Body of pancreas (tissue), 4 donors: ENCODE data around the gene COQ6. TPM values are rescaled to one million over a fixed set of nuclear protein-coding genes. Genes with fewer than 3 reads are reported as not detected.
A peak's percentile ranks its signal among the peaks of the same experiment; 100 is the strongest.

Source experiments
- ATAC-seq: fragments of 150-250 bp; one replicate; pipeline ENCODE4 v1.9.1; 2016
- DNase-seq, 4 donors: peaks; one replicate each; pipeline ENCODE4 v3.0.0-alpha.2; 2019
- H3K27ac ChIP-seq, 4 donors: fragments of 200-600 bp; sonication (generic); 1 replicate in 3 of 4; 2 replicates in 1 of 4; pipeline versions ENCODE4 v1.5.1 to v1.6.1; 2016 to 2019; ENCODE audit warnings: mild to moderate bottlenecking in 1 of 4, mixed read lengths in 1 of 4, moderate library complexity in 1 of 4
- H3K27me3 ChIP-seq, 2 donors: fragments of 200-600 bp; sonication (generic); one replicate each; pipeline ENCODE4 v1.6.0; 2016; ENCODE audit warnings: mild to moderate bottlenecking in 1 of 2
- H3K36me3 ChIP-seq, 2 donors: fragments of 200-600 bp; sonication (generic); replicated peaks in 1 of 2; 2 replicates each; pipeline ENCODE4 v1.5.1; 2016; ENCODE audit warnings: low read depth in 2 of 2; ENCODE audit not compliant: insufficient read depth in 1 of 2
- H3K4me1 ChIP-seq: fragments of 200-600 bp; sonication (generic); one replicate; pipeline ENCODE4 v1.6.0; 2016
- H3K4me3 ChIP-seq, 2 donors: fragments of 200-600 bp; sonication (generic); 1 replicate in 1 of 2; 2 replicates in 1 of 2; pipeline ENCODE4 v1.5.1; 2016 to 2019
- H3K9me3 ChIP-seq, 3 donors: fragments of 200-600 bp; sonication (generic); 1 replicate in 2 of 3; 2 replicates in 1 of 3; pipeline ENCODE4 v1.5.1; 2016
- POLR2A ChIP-seq, 3 donors: fragments of 450-650 bp; IDR thresholded peaks; one replicate each; pipeline ENCODE4 v1.6.1; 2016; ENCODE audit warnings: antibody characterized with exemption in 3 of 3, mild to moderate bottlenecking in 2 of 3
- WGBS, 2 donors: methylation state at CpG; one replicate each; pipeline ENCODE4 v1.1.5; 2017; 5-methylcytosine and 5-hydroxymethylcytosine counted together
- intact Hi-C: fragments of 100-400 bp; cut with DNase I; formaldehyde crosslinking; loops from one replicate; pipeline ENCODE4 v1.15.1; 2023
- total RNA-seq, 2 donors: library from RNA; depleted of rRNA; stranded (reverse); fragments of >200 nt; gene quantifications; one replicate each; pipeline ENCODE4 v1.1.0, GENCODE V29; 2016
- TF ChIP-seq, protein P1 (sequence below), 7 experiments: fragments of 450-650 bp in 4 of 7; fragments of 200-600 bp in 3 of 7; sonication (generic) in 3 of 7; IDR thresholded peaks; one replicate each; pipeline ENCODE4 v1.5.1; 2016 to 2019; ENCODE audit warnings: antibody characterized with exemption in 7 of 7

Gene COQ6
- total RNA-seq, 2 donors from 2014 or later = 9.6 to 29.3 TPM

DNA sequence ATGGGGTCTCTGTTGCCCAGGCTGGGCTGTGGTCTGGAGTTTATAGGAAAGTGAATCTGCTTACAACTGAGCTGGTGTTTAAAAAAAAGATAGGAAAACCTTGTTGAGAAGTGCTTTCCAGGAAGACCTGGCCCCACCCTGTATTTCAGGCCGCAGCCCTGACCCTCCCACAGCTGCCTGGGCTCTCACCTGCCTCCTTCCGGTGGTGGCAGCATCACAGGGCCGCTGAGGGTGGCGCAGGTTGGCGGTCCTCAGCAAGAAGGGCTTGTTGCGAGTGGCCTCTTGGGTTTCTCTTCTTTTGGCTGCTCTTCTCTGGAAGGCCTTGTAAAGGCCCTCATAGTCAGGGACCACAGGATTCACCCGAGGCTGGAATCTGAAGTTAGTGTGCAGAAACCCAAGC is 7.9 kb upstream of the COQ6 start:
- ATAC-seq (no peak), DNase-seq (no peak)
- no peak overlapping the region for H3K27ac ChIP-seq
- no peak overlapping the region for H3K4me3 ChIP-seq
- no peaks in the 10 kb centered on the region for H3K36me3 ChIP-seq
- 88 to 100% methylated on average over 1 to 7 of the region's 7 CpGs for WGBS, 2 donors
- no peaks in the 10 kb centered on the region for H3K27me3 ChIP-seq
- H3K4me1 ChIP-seq = peaks cover 22% of the 10 kb centered on the region
- intact Hi-C loops = no loop called here
- TF ChIP-seq, protein P1, sequence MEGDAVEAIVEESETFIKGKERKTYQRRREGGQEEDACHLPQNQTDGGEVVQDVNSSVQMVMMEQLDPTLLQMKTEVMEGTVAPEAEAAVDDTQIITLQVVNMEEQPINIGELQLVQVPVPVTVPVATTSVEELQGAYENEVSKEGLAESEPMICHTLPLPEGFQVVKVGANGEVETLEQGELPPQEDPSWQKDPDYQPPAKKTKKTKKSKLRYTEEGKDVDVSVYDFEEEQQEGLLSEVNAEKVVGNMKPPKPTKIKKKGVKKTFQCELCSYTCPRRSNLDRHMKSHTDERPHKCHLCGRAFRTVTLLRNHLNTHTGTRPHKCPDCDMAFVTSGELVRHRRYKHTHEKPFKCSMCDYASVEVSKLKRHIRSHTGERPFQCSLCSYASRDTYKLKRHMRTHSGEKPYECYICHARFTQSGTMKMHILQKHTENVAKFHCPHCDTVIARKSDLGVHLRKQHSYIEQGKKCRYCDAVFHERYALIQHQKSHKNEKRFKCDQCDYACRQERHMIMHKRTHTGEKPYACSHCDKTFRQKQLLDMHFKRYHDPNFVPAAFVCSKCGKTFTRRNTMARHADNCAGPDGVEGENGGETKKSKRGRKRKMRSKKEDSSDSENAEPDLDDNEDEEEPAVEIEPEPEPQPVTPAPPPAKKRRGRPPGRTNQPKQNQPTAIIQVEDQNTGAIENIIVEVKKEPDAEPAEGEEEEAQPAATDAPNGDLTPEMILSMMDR (IDR thresholded peaks at IDR 0.05) = no peak
- TF ChIP-seq POLR2A (IDR thresholded peaks at IDR 0.05) = no peak
- no peaks in the 10 kb centered on the region for H3K9me3 ChIP-seq

DNA sequence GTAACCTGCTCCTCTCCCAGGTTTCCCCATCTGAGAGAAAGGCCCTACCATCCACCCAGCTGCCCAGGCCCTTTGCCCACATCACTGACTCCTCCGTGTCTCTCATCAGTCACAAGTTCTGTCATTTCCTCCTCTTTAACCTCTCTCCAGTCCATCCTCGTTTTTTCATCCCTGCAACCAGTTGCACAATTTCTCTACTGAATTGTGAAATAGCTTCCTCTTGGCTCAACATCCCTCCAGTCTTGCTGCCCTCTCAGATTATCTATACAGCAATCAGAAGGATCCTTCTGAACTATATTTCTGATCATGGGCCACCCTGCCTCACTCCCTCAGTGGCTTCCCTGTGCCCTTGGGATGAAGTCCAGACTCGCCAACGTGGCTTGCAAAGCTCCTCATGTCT is 7.0 kb upstream of the COQ6 start:
- Histone ChIP-seq H3K27me3 (no peaks in the 10 kb centered on the region), H3K4me1 (peaks cover 22% of the 10 kb centered on the region), H3K9me3 (no peaks in the 10 kb centered on the region), H3K4me3 (no peak overlapping the region), H3K36me3 (no peaks in the 10 kb centered on the region), H3K27ac (no peak overlapping the region)
- 47 to 64% methylated on average over 4 of the region's 4 CpGs for WGBS, 2 donors
- peak in 1 of 4 donors; percentile 50 for DNase-seq
- ATAC-seq = no peak
- intact Hi-C loops = no loop called here
- TF ChIP-seq, protein P1 (IDR thresholded peaks at IDR 0.05) = no peak
- no peak for TF ChIP-seq POLR2A (IDR thresholded peaks at IDR 0.05)

DNA sequence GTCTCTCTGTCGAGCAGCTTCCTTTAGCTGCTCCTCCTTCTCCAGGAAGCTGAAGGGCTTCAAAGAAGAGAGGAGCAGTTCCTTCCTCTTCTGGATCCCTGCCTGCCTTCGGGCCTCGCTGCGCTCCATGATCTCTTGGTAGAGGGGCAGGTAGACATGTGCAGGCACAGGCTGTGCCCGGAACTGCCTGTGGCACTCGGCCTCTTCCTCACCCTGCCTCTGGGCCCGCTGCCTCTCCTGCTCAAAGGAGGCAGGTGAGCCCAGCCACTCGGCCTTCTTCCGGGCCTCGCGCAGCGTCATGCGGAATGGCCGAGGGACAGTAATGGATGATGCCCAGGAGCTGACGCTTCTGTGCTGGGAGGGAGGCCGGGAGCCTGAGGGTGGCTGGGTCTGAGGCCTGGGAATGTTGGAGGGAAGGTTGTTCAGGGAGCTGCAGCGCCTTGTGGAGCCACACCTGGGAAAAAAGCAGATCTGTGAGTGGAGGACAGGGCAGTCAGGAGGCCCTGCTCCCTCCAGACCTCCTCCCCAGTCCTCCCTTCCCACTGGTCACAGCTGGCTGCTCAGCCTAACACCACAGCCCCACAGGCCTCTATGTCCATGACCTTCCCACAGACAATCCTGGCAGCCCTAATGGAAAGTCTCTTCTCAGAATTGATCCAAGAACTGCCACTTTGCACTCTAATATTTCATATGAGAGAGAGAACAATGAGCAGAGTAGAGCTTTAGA is 5.5 kb upstream of the COQ6 start:
- Histone ChIP-seq H3K9me3 (no peaks in the 10 kb centered on the region), H3K4me1 (peaks cover 22% of the 10 kb centered on the region), H3K27ac (peak overlapping the region in 2 of 4 donors; percentile 46 to 70), H3K36me3 (no peaks in the 10 kb centered on the region), H3K4me3 (no peak overlapping the region), H3K27me3 (no peaks in the 10 kb centered on the region)
- ATAC-seq = peak; percentile 34
- TF ChIP-seq, protein P1 (IDR thresholded peaks at IDR 0.05) = no peak
- TF ChIP-seq POLR2A (IDR thresholded peaks at IDR 0.05) = no peak
- intact Hi-C loops = no loop called here
- 64 to 68% methylated on average over 16 to 17 of the region's 17 CpGs for WGBS, 2 donors
- peak; percentile 26 to 47 (median 36) for DNase-seq

DNA sequence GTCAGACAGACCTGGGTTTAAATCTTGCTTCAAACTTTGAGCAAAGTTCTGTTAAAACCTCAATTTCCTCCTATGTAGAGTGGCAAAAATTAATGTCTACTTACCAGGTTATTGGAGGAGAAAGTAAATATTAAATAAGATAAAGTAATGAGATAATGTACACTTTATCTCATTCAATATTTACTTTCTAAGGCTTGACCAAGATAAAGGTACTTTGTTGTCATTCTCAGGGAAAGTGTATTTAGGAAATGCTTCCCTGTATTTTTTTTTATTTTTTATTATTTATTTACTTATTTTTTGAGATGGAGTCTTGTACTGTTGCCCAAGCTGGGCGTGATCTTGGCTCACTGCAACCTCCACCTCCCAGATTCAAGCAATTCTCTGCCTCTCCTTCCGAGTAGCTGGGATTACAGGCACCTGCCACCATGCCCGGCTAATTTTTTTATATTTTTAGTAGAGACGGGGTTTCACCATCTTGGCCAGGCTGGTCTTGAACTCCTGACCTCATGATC is 4.9 kb upstream of the COQ6 start:
- 13 to 17% methylated on average over 4 of the region's 4 CpGs for WGBS, 2 donors
- H3K4me3 ChIP-seq = no peak overlapping the region
- no peaks in the 10 kb centered on the region for H3K9me3 ChIP-seq
- H3K36me3 ChIP-seq = no peaks in the 10 kb centered on the region
- intact Hi-C loops = no loop called here
- H3K27me3 ChIP-seq = no peaks in the 10 kb centered on the region
- H3K27ac ChIP-seq = peak overlapping the region in 2 of 4 donors; percentile 46 to 70
- TF ChIP-seq, protein P1 (IDR thresholded peaks at IDR 0.05) = no peak
- TF ChIP-seq POLR2A (IDR thresholded peaks at IDR 0.05) = no peak
- ATAC-seq (peak; percentile 38), DNase-seq (peak; percentile 46 to 75 (median 66))
- peaks cover 22% of the 10 kb centered on the region for H3K4me1 ChIP-seq

DNA sequence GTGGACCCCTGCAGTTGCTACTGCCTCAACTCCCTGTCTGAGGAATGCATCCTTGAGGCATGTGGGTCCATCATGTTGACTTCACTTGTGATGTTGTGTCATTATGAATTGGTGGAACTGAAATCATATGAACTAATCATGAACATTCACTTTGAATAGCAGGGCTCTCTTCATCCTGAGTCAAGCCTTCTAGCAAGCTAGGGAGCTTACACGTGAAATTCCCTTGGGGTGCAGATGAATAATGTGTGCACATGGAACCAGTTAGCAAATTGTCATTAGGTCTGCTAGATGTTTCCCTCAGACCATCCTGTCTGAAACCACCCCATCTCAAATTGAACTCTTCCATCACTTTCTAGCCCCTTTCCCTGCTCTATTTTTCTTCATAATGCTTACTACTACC is 3.6 kb downstream of the COQ6 start:
- DNase-seq (no peak), ATAC-seq (no peak)
- Histone ChIP-seq H3K27me3 (no peaks in the 10 kb centered on the region), H3K27ac (no peak overlapping the region), H3K4me1 (peaks cover 6% of the 10 kb centered on the region), H3K4me3 (no peak overlapping the region), H3K36me3 (peaks cover 0 to 10% of the 10 kb centered on the region in 2 donors), H3K9me3 (no peaks in the 10 kb centered on the region)
- intact Hi-C loops = no loop called here
- WGBS, 2 donors = 75 to 93% methylated on average over 1 of the region's 1 CpG
- TF ChIP-seq, protein P1 (IDR thresholded peaks at IDR 0.05) = no peak
- TF ChIP-seq POLR2A (IDR thresholded peaks at IDR 0.05) = no peak
